Occipital lobe (tissue), 2 donors: ENCODE results near the gene OR8B2. TPM values are rescaled to one million over a fixed set of nuclear protein-coding genes. Genes with fewer than 3 reads are reported as not detected.
"Not testable (repeated sequence)": the region's sequence is repeated elsewhere in the genome, so short reads cannot be mapped to it uniquely, and the experiment has no call there.

Source experiments
- DNase-seq: peaks from one replicate; lab custom pipeline; 2025; lab: John Stamatoyannopoulos, UW
- total RNA-seq: library from RNA; depleted of rRNA; stranded (reverse); fragments of >200 nt; gene quantifications from one replicate; pipeline ENCODE4 v1.2.3, GENCODE V29; 2014

The OR8B2 gene
- not detected for total RNA-seq

DNA sequence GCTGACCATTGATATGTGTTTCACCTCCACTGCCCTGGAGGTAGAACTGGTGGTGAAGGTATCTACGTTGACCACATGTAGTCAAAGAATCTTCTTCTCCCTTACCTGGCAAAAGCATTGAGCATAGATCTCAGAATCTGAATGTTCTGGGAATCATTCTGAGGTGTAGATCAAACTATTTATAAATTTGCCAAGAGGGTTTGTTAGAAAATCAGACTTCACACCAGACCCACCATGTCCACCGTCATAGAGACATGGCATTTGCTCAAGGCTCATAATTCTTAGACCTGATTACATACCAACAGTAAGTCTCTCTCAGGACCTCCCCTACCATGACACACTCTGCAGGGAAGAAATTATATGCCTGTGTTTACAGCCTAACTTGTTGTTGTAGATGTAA, at the start of gene OR8B2:
OR8B2 (minus strand) TSS at position 101 of the 400 bp plus-strand sequence. CDS start 1,156 bp downstream, outside the sequence.
- DNase-seq: no peak

GRCh38 chr11:124429599-124429998, 45.3 kb upstream of the OR8B2 start:
- no peak for DNase-seq

- DNase-seq: no peak
Observed at GRCh38 chr11:124424384-124424921, 40.2 kb upstream of the OR8B2 start, which contains the start of gene OR8B4. OR8B4 (minus strand) TSS chr11:124424871; CDS start chr11:124424871, 0 bp downstream.

DNA sequence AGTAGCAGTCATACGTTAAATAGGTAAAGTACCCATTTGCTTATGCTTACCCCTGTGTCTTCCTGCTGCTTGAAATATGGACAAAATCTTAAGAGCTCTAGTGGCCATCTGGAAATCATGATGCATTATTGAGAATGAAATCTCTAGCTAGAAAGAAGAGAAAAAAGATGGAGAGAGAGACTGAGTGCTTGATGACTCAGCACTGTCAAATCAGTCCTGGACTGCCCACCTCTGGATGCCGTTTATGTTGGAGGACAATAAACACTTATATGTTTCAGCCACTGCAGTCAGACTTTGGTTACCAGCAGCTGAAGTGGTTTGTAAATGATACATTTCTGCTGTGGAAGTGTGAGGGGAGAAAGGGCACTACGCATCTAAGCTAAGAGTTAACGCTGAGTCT, 36.7 kb upstream of the OR8B2 start:
- no peak for DNase-seq

GRCh38 chr11:124415356-124415923, 31.1 kb upstream of the OR8B2 start:
- DNase-seq: no peak

GRCh38 chr11:124409906-124410305, 25.6 kb upstream of the OR8B2 start:
- no peak for DNase-seq

DNA sequence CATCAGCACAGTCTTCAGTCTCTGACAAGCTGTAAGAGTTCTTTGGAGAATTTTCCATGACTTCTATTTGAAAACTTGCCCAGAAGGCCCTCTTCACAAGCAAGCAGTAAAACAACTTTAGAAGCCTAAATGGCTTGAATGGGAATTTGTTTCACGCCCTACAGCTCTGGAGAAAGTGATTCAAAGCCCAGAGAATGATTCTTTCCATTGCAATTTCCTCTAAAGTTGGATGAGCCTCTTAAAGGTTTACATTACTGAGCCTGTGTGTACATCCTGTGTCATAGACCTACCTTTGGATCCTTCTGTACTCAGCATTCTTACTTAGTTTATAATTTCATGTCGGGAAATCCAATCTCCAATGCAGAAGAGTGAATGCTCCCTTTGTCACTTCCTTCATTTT, 21.3 kb upstream of the OR8B2 start:
- DNase-seq: no peak

DNA sequence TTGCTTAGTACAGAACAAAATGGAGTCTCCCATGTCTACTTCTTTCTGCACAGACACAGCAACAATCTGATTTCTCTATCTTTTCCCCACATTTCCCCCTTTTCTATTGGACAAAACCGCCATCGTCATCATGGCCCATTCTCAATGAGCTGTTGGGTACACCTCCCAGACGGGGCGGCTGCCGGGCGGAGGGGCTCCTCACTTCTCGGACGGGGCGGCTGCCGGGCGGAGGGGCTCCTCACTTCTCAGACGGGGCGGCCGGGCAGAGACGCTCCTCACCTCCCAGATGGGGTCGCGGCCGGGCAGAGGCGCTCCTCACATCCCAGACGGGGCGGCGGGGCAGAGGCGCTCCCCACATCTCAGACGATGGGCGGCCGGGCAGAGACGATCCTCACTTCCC, 18.9 kb upstream of the OR8B2 start:
- not testable (repeated sequence) for DNase-seq

DNA sequence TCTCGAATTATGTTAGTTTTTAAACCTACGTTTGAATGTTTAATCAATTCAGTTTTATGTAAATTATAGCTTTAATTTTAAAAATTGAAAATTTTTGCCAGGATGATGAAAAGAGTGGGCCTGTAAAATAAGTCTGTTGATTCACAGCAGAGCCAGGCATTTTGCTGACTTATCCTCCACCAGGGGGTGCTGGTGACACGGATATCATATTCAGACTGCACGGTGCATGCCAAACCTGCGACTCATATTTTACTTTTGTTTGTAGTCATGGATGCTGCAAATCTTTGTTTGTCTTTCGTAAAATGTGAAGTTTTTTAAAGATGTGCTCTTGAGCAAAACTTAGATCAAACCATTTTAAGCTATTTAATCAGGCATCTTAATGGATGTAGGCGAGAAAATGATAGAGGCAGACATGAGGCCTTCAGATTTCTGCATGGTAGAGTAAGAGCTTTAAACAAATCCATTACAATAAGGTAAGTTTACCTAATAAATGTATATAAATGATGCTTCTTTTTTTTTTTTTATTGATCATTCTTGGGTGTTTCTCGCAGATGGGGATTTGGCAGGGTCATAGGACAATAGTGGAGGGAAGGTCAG, 18.1 kb upstream of the OR8B2 start:
- peak; percentile 43 for DNase-seq

DNA sequence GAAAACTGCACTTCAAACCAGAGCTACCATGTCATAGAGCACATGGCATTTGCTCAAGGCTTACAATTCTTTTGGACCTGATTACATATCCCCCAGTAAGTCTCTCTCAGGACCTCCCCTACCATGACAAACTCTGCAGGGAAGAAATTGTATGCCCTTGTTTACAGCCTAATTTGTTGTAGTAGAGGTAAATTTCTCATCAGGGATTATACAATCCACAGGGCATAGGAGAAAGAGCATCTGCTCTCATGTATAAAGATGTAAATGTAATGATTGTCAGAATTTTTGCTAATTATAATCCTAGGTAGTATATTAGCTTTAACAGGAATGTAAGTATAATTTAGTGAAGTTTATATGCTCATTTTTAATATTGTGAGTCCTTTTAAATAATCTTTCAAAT, 14.6 kb upstream of the OR8B2 start, which contains the start of gene OR8B3:
OR8B3 (minus strand) TSS at position 101 of the 400 bp plus-strand sequence. CDS start 1,673 bp downstream, outside the sequence.
- no peak for DNase-seq

DNA sequence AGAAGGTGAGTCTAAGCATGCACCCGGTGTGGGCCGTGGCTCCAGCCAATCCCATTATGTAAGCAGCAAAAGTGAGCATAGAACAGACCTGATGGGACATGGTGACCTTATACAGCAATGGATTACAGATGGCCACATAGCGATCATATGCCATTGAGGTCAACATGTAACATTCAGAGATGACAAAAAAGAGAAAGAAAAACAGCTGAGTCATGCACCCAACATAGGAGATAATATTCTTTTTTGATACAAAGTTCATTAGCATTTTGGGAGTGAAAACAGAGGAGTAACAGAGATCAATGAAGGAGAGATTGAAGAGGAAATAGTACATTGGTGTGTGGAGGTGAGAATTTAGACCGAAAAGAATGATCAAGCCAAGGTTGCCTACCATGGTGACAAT, 12.5 kb upstream of the OR8B2 start:
- not testable (repeated sequence) for DNase-seq

DNA sequence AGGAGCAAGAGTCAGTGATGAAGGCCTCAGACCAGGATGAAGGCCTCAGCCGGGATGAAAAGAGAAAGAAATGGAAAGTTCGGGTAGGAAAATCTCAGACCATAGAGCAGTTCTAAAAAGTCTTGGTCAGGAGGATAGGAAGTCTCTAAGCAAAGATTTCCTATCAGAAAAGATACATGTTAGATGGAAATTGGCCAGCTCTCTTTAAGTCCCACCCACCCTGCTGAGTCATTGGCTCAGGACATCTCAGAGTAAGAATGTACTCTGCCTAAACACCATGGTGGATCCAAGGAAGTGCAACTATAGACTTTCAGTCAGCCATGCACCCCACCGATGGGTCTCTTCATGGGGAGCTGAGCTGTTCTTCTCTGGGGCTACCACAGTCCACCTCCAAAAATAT, 10.1 kb upstream of the OR8B2 start:
- no peak for DNase-seq

- DNase-seq: not testable (repeated sequence)
Observed at GRCh38 chr11:124382857-124383256, 1.4 kb downstream of the OR8B2 start.

DNA sequence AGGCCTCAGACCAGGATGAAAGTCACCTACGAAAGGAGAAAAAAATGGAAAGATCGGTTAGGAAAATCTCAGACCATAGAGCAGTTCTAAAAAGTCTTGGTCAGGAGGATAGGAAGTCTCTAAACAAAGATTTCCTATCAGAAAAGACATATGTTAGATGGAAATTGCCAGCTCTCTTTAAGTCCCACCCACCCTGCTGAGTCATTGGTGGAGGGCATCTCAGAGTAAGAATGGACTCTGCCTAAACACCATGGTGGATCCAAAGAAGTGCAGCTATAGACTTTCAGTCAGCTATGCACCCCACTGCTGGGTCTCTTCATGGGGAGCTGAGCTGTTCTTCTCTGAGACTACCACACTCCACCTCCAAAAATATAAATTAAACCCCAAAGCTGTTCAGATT, 3.7 kb downstream of the OR8B2 start:
- no peak for DNase-seq

DNA sequence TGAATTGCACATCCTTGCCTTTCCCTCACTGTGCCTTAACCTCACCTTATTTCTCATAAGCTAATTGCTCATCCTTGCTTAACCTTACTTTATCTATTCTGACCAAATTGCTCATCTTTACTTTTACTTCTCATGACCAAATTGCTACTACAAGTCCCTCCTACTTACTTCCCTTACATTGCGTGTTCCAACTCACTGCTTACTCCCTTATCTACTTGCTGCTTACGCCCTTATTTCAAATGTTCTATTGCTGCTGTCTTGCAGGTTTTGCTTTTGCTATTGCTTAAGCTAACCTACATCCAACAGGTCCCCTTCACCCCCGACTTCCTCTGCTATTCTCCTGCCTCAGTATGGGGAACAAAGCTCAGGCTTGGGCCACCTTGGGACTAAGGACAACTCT, 8.0 kb downstream of the OR8B2 start:
- DNase-seq: no peak

DNA sequence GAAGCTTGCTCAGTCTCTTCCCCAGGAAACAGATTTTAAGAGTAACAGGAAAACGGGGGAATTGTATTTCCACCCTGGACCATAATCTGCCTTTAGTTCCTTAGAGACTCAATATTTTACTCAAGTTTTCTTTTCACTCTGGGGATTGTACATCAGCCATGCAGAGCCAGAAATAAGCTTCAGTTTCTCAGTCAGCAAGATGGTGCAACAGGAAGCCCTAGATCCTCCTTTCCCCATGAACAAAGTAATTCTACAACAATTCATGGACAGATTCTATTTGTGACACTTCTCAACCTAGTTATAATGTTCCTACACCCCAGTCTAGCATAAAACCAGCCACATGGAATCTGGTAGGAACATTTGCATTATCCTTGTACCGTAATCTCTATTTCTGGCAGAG, 24.7 kb downstream of the OR8B2 start:
- no peak for DNase-seq

DNA sequence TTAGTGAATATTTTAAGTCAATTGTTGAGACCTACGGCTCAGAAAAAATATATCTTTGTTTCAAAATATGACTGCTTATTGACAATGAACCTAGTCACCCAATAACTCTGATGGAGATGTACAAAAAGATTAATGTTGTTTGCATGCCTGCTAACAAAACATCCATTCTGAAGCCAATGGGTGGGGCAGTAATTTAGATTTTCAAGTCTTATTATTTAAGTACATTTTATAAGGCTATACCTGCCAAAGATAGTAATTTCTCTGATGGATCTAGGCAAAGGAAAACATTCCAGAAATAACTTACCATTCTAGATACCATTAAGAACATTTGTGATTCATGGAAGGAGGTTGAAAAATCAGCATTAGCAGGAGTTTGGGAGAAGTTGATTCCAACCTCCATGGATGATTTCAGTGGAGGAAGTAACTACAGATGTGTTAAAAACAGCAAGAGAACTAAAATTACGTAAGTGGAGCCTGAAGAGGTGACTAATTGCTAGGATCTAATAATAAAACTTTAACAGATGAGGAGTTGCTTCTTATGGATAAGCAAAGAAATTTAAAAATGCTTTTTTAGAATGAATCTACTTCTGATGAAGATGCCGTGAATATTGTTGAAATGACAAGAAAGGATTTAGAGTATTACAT, 37.9 kb downstream of the OR8B2 start:
- DNase-seq: no peak

GRCh38 chr11:124344346-124344745, 40.0 kb downstream of the OR8B2 start:
- DNase-seq: no peak

DNA sequence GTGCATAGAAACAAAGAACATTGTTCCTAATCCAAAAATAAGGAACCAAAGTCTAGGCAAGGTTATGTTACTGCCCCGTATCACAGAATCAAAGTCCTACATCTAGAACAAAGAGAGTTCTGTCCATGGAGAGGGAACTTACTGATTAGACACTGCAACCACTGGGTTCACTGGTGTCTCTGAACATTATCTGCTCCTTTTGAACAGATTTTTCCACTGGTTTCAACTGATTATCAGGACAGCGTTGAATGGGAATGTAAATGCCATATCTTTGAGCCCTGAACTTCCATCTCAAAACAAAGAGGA, 44.2 kb downstream of the OR8B2 start:
- no peak for DNase-seq

DNA sequence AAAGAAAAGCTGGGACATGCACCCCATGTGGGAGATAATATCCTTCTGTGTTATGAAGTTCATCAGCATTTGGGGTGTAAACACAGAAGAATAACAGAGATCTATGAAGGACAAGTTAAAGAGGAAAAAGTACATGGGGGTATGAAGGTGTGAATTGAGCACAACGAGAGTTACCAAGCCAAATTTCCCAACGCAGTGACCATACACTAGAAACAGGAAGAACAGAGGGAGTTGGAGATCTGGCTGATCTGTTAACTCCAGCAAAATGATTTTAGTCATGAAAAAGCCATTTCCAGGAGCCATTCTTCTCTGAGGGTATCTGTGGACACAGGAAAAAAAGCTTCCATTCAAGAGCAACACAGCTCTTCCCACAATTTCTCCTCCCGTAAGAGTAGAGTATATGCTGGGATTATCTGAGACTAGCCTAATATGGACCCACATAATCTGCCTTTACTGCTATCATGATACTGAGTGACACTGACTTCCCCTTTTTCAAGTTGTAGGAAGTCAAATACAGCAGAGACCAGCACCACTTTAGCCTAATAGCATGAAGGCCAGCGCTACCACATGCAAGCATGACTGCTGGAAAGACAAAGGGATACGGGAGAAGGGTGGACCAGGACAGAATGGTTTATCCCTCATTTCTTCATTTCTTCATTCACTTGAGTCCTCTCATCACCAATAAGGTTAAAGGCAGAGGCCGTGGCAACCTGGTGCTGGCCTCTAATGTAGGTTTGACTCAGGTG, 44.7 kb downstream of the OR8B2 start:
- no peak for DNase-seq
